Omental fat pad (tissue), 4 donors: ENCODE results near the gene SENP1. TPM values are rescaled to one million over a fixed set of nuclear protein-coding genes. Genes with fewer than 3 reads are reported as not detected.

Experiments
- ATAC-seq: fragments of 150-250 bp; one replicate; pipeline ENCODE4 v1.9.1; 2016; ENCODE audit warnings: mild to moderate bottlenecking, moderate library complexity; ENCODE audit not compliant: low FRiP score
- DNase-seq: peaks from one replicate; pipeline ENCODE4 v3.0.0-alpha.2; 2019; ENCODE audit warnings: low spot score
- CTCF ChIP-seq, 3 donors: fragments of 450-650 bp; IDR thresholded peaks; one replicate each; pipeline ENCODE4 v1.5.1; 2016 to 2017; ENCODE audit warnings: antibody characterized with exemption in 3 of 3, mild to moderate bottlenecking in 3 of 3, moderate library complexity in 2 of 3
- total RNA-seq, 4 donors: library from RNA; depleted of rRNA; stranded (reverse); fragments of >200 nt; gene quantifications; one replicate each; pipeline ENCODE4 v1.1.0, GENCODE V29; 2016

SENP1 gene
- total RNA-seq, 4 donors from 2014 or later = 13.6 to 23.0 (median 18.2) TPM

- ATAC-seq (no peak), DNase-seq (no peak)
- no peak for TF ChIP-seq CTCF (IDR thresholded peaks at IDR 0.05)
Observed at GRCh38 chr12:48008349-48008748, 97.5 kb downstream of the SENP1 start.

- ATAC-seq (no peak), DNase-seq (no peak)
- no peak for TF ChIP-seq CTCF (IDR thresholded peaks at IDR 0.05)
Observed at GRCh38 chr12:48007206-48007605, 98.7 kb downstream of the SENP1 start.

- no peak for ATAC-seq
- TF ChIP-seq CTCF (IDR thresholded peaks at IDR 0.05) = no peak
- DNase-seq = no peak
Observed at GRCh38 chr12:48005750-48006021, 100.2 kb downstream of the SENP1 start.

- no peak for TF ChIP-seq CTCF (IDR thresholded peaks at IDR 0.05)
- no peak for DNase-seq
- ATAC-seq = no peak
Observed at GRCh38 chr12:48005001-48005749, 100.7 kb downstream of the SENP1 start.

- ATAC-seq = no peak
- no peak for DNase-seq
- TF ChIP-seq CTCF (IDR thresholded peaks at IDR 0.05) = no peak
Observed at GRCh38 chr12:48004053-48004941, 101.6 kb downstream of the SENP1 start, which contains the start of gene COL2A1. Gene COL2A1, minus strand, starts transcription at chr12:48004476. Its CDS starts 155 bp downstream, at chr12:48004321.

GRCh38 chr12:48003226-48004052 is 102.4 kb downstream of the SENP1 start:
- ATAC-seq = no peak
- no peak for TF ChIP-seq CTCF (IDR thresholded peaks at IDR 0.05)
- DNase-seq = no peak
